Mesothelial cell of epicardium (in vitro differentiated cells): ENCODE measurements around the gene CENPX. TPM values are rescaled to one million over a fixed set of nuclear protein-coding genes. Genes with fewer than 3 reads are reported as not detected.
A peak's percentile ranks its signal among the peaks of the same experiment; 100 is the strongest.

Experiments used
- DNase-seq, 2 experiments: peaks; one replicate each; pipeline ENCODE4 v3.0.0; 2021; ENCODE audit warnings: low spot score in 2 of 2; ENCODE audit not compliant: unreplicated experiment in 2 of 2
- H3K27ac Mint-ChIP-seq: 2 replicates; pipeline ENCODE4 v1.8.0; 2021; ENCODE audit warnings: mixed read lengths
- H3K27me3 Mint-ChIP-seq: 2 replicates; pipeline ENCODE4 v1.8.0; 2021; ENCODE audit warnings: low read depth, mixed read lengths
- H3K36me3 Mint-ChIP-seq: 2 replicates; pipeline ENCODE4 v1.8.0; 2021; ENCODE audit warnings: mixed read lengths
- H3K4me1 Mint-ChIP-seq: 2 replicates; pipeline ENCODE4 v1.8.0; 2021; ENCODE audit warnings: mixed read lengths
- H3K4me3 Mint-ChIP-seq: 2 replicates; pipeline ENCODE4 v1.8.0; 2021; ENCODE audit warnings: mild to moderate bottlenecking, moderate library complexity, mixed read lengths
- H3K9me3 Mint-ChIP-seq: 2 replicates; pipeline ENCODE4 v1.8.0; 2021; ENCODE audit warnings: mixed read lengths
- total RNA-seq: library from RNA; stranded (reverse); gene quantifications from 3 replicates; pipeline ENCODE4 v1.2.1, GENCODE V29; 2021
- TF ChIP-seq, protein P1 (sequence below): fragments of 200-600 bp; sonication (generic); IDR thresholded peaks from one replicate; pipeline ENCODE4 v1.5.0; 2021; ENCODE audit warnings: antibody characterized with exemption; ENCODE audit not compliant: unreplicated experiment

Gene CENPX
- total RNA-seq, 1 donor from 2014 or later, result 40.6 TPM

DNA sequence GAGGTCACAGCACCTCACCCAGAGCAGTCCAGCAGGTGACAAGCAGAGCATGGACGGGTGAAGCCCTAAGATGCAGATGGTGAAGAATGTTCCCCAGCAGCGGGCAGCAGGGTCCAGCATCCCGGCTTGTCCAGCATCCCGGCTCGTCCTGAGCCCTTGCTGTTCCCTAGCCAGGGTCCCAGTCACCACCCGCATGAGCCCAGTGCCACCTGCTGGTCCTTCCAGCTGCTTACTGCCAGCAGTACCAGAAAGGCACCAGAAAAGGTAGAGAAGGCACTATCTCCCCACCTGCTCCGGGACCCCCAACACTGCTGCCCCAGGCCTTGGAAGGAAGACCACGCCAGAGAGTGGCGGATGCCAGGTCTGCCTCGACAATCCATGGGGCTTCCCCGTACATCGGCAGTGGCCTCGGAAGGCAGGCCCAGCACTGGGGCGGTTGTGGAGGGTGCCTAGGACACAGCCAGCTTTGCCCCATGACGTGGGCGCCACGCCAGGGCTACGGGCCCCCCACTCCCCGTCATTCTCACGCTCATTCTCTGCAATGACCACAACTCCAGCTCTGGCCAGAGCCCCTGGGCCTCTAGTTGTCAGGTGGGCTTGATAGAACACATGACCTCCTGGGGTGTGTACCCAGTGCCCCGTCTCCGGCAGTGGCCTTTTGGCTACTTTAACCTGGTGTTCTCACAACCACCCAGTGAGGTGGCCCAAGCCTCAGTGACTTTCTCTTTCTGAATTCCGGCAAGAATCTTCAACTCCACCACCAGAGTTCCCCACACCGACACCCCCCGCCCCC lies 1.4 kb downstream of the CENPX start:
- H3K27ac Mint-ChIP-seq, result peak overlapping the region; percentile 72
- H3K27me3 Mint-ChIP-seq, result no peaks in the 10 kb centered on the region
- DNase-seq, result peak in 1 of 2 experiments; percentile 67
- no peaks in the 10 kb centered on the region for H3K36me3 Mint-ChIP-seq
- no peaks in the 10 kb centered on the region for H3K9me3 Mint-ChIP-seq
- peak overlapping the region; percentile 76 for H3K4me3 Mint-ChIP-seq
- peaks cover 22% of the 10 kb centered on the region for H3K4me1 Mint-ChIP-seq
- TF ChIP-seq, protein P1, sequence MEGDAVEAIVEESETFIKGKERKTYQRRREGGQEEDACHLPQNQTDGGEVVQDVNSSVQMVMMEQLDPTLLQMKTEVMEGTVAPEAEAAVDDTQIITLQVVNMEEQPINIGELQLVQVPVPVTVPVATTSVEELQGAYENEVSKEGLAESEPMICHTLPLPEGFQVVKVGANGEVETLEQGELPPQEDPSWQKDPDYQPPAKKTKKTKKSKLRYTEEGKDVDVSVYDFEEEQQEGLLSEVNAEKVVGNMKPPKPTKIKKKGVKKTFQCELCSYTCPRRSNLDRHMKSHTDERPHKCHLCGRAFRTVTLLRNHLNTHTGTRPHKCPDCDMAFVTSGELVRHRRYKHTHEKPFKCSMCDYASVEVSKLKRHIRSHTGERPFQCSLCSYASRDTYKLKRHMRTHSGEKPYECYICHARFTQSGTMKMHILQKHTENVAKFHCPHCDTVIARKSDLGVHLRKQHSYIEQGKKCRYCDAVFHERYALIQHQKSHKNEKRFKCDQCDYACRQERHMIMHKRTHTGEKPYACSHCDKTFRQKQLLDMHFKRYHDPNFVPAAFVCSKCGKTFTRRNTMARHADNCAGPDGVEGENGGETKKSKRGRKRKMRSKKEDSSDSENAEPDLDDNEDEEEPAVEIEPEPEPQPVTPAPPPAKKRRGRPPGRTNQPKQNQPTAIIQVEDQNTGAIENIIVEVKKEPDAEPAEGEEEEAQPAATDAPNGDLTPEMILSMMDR, result peak; percentile 17

DNA sequence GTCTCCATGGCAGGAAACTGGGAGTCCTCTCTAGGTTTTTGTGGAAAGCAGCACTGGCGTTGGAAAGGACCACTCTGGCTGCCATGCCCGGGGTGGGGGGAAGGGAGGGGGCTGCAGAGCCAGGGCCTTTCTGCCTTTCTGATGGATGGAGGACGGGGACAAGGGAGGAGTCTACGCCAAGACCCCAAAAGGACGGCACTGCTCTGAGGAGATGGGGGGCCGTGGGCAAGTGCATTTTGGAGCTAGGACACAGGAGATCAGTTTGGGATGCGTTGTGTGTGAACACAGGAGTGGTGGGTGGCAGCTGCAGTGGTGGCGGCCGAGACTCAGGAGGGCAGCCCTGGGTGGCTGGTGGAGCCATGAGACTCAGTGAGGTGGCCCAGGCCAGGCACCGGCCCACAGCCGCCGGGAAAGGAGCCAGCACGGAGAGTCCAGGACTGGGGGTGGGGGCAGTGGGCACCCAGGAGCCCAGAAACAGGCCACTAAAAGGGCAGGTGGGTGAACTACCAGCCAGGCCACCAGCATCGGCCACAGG lies 2.0 kb downstream of the CENPX start:
- TF ChIP-seq, protein P1, result no peak
- peak overlapping the region; percentile 6 for H3K4me3 Mint-ChIP-seq
- no peak overlapping the region for H3K27ac Mint-ChIP-seq
- H3K4me1 Mint-ChIP-seq, result peaks cover 22% of the 10 kb centered on the region
- no peaks in the 10 kb centered on the region for H3K36me3 Mint-ChIP-seq
- no peaks in the 10 kb centered on the region for H3K27me3 Mint-ChIP-seq
- H3K9me3 Mint-ChIP-seq, result no peaks in the 10 kb centered on the region
- DNase-seq, result no peak

DNA sequence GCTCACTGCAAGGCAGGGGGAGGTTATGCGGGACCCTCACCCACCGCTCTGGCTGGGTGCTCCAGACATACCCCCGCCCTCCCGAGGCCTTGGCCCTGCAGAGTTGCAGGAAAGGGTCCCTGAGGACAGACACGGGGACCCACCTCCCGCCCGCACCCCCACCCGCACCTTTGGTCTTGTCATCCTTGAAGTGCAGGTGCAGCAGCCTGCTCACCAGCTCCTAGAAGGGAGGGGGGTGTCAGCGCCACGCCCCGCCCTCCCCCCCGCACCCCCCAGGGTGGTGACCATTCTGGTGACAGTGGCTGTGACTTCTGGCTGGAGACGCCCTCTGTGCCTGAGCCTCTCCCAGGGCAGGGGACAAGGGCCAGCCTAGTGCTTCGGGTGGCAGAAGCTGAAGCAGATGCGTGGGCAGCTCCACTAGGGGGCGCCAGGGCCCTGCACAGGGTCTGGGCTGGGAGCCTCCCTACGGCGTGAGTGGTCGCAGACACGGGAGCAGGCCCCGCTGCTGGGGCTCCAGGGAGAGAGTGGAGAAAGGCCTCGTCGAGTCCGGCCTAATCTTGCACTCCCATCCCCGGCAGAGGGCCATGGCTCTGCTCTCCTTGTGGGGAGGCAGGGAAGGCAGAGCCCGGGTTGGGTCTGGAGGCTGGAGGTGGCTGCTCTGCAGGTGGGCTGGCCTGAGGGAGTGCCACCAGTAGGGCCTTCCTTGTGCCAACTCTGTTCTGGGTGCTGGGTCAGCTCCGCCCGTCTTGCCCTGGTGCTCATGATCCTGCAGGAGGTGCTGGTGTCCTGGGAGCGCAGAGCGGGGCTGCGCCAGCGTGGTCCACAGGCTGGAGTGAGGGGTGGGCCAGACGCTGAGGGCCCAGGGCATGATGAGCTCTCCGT lies 2.7 kb downstream of the CENPX start:
- no peaks in the 10 kb centered on the region for H3K27me3 Mint-ChIP-seq
- DNase-seq, result peak in 1 of 2 experiments; percentile 72
- H3K36me3 Mint-ChIP-seq, result no peaks in the 10 kb centered on the region
- no peak overlapping the region for H3K27ac Mint-ChIP-seq
- H3K4me1 Mint-ChIP-seq, result peaks cover 22% of the 10 kb centered on the region
- TF ChIP-seq, protein P1, result peak; percentile 77
- no peaks in the 10 kb centered on the region for H3K9me3 Mint-ChIP-seq
- no peak overlapping the region for H3K4me3 Mint-ChIP-seq

DNA sequence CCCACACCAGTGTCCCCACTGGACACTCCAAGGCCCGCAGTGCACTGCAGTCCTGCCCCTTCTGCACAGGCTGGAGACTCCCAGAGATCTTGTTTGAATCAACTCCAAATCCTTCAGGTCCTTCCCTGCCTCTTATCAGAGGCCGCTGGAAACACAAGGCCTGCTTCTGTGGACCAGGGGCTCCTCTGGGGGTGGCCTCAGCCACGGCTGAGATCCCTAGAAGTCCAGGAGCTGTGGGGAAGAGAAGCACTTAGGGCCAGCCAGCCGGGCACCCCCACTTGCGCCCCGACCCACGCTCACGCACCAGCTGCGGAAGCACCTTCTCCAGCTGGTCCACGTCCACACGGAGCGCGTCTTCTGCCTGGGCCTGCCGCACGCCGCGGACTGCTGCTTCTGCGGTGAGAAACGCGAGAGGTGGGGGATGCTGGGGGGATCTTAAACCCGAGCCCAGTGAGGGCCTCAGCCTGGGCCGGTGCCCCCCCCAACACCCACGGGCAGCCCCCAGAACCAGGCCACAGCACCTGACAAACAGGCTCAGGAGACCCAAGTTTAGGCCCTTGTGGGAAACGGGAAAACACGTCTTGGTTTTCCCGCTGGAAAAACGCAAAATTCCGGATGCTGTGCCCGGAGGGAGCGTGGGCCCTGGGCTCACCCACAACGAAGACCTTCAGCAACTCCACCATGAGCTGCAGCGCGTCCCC lies 3.5 kb downstream of the CENPX start:
- no peak for DNase-seq
- TF ChIP-seq, protein P1, result no peak
- H3K9me3 Mint-ChIP-seq, result no peaks in the 10 kb centered on the region
- H3K36me3 Mint-ChIP-seq, result no peaks in the 10 kb centered on the region
- no peak overlapping the region for H3K27ac Mint-ChIP-seq
- H3K27me3 Mint-ChIP-seq, result no peaks in the 10 kb centered on the region
- H3K4me3 Mint-ChIP-seq, result peak overlapping the region; percentile 24
- peaks cover 20% of the 10 kb centered on the region for H3K4me1 Mint-ChIP-seq
